Esophagus squamous epithelium (tissue), 5 donors: ENCODE measurements around the gene ENPP3. TPM values are rescaled to one million over a fixed set of nuclear protein-coding genes. Genes with fewer than 3 reads are reported as not detected.

Experiments
- DNase-seq: peaks from one replicate; lab custom pipeline; 2025; lab: John Stamatoyannopoulos, UW
- H3K27ac ChIP-seq, 4 donors: fragments of 200-600 bp; sonication (generic); one replicate each; pipeline ENCODE4 v1.5.1; 2016 to 2019; ENCODE audit warnings: mild to moderate bottlenecking in 1 of 4
- H3K27me3 ChIP-seq, 4 donors: fragments of 200-600 bp; sonication (generic); 1 replicate in 3 of 4; 2 replicates in 1 of 4; pipeline versions ENCODE4 v1.5.1 to v1.6.0; 2017 to 2021; ENCODE audit warnings: antibody characterized with exemption in 1 of 4
- H3K36me3 ChIP-seq, 3 donors: fragments of 200-600 bp; sonication (generic); one replicate each; pipeline ENCODE4 v1.5.1; 2016 to 2019
- H3K4me1 ChIP-seq, 3 donors: fragments of 200-600 bp; sonication (generic); one replicate each; pipeline ENCODE4 v1.5.1; 2017 to 2019
- H3K4me3 ChIP-seq, 4 donors: fragments of 200-600 bp; sonication (generic); 1 replicate in 3 of 4; 2 replicates in 1 of 4; pipeline ENCODE4 v1.5.1; 2016 to 2019; ENCODE audit warnings: mild to moderate bottlenecking in 2 of 4, moderate library complexity in 1 of 4
- H3K9me3 ChIP-seq, 3 donors: fragments of 200-600 bp; sonication (generic); one replicate each; pipeline ENCODE4 v1.5.1; 2016 to 2019
- CTCF ChIP-seq, 6 experiments: fragments of 450-650 bp in 4 of 6; fragments of 200-600 bp in 2 of 6; sonication (generic) in 2 of 6; IDR thresholded peaks; one replicate each; pipeline ENCODE4 v1.5.1; 2016 to 2019; ENCODE audit warnings: antibody characterized with exemption in 6 of 6, mild to moderate bottlenecking in 4 of 6, moderate library complexity in 4 of 6
- POLR2A ChIP-seq, 4 donors: fragments of 450-650 bp; IDR thresholded peaks; one replicate each; pipeline ENCODE4 v1.6.1; 2017; ENCODE audit warnings: antibody characterized with exemption in 4 of 4, mild to moderate bottlenecking in 4 of 4, moderate library complexity in 3 of 4
- WGBS, 2 donors: methylation state at CpG; one replicate each; pipeline ENCODE4 v1.1.5; 2018; 5-methylcytosine and 5-hydroxymethylcytosine counted together
- intact Hi-C: fragments of 100-400 bp; cut with DNase I; formaldehyde crosslinking; loops from one replicate; pipeline ENCODE4 v1.15.0; 2022
- total RNA-seq, 4 donors: library from RNA; depleted of rRNA; stranded (reverse); fragments of >200 nt; gene quantifications; one replicate each; pipeline ENCODE4 v1.1.0, GENCODE V29; 2016
- donor health status: DM: yes; HTN: yes; CAD: no.

Gene ENPP3
- total RNA-seq, 4 donors from 2014 or later, result 0.06 to 2.3 (median 0.17) TPM

GRCh38 chr6:131642565-131642964, 5.5 kb downstream of the ENPP3 start:
- no peaks in the 10 kb centered on the region for H3K27me3 ChIP-seq
- no peak overlapping the region for H3K27ac ChIP-seq
- DNase-seq, result no peak
- intact Hi-C loops, result no loop called here
- H3K4me1 ChIP-seq, result no peaks in the 10 kb centered on the region
- TF ChIP-seq CTCF (IDR thresholded peaks at IDR 0.05) (no peak), POLR2A (IDR thresholded peaks at IDR 0.05) (no peak)
- no peaks in the 10 kb centered on the region for H3K36me3 ChIP-seq
- 76 to 88% methylated on average over 6 of the region's 6 CpGs for WGBS, 2 donors
- no peaks in the 10 kb centered on the region for H3K9me3 ChIP-seq
- H3K4me3 ChIP-seq, result no peak overlapping the region

- intact Hi-C loops, result no loop called here
- no peaks in the 10 kb centered on the region for H3K27me3 ChIP-seq
- no peak for DNase-seq
- H3K4me3 ChIP-seq, result no peak overlapping the region
- no peaks in the 10 kb centered on the region for H3K4me1 ChIP-seq
- H3K36me3 ChIP-seq, result no peaks in the 10 kb centered on the region
- TF ChIP-seq POLR2A (IDR thresholded peaks at IDR 0.05), result no peak
- no peaks in the 10 kb centered on the region for H3K9me3 ChIP-seq
- no peak overlapping the region for H3K27ac ChIP-seq
- WGBS, 2 donors, result 34 to 39% methylated on average over 3 of the region's 3 CpGs
Measured at GRCh38 chr6:131642987-131643611, 6.0 kb downstream of the ENPP3 start.

GRCh38 chr6:131643855-131644460, 6.9 kb downstream of the ENPP3 start:
- intact Hi-C loops, result no loop called here
- 66 to 71% methylated on average over 2 of the region's 2 CpGs for WGBS, 2 donors

GRCh38 chr6:131644921-131645320, 7.8 kb downstream of the ENPP3 start:
- 73 to 84% methylated on average over 1 of the region's 1 CpG for WGBS, 2 donors
- no peak overlapping the region for H3K27ac ChIP-seq
- H3K4me1 ChIP-seq, result no peaks in the 10 kb centered on the region
- H3K36me3 ChIP-seq, result no peaks in the 10 kb centered on the region
- intact Hi-C loops, result no loop called here
- no peak overlapping the region for H3K4me3 ChIP-seq
- no peak for DNase-seq
- TF ChIP-seq CTCF (IDR thresholded peaks at IDR 0.05), result no peak
- TF ChIP-seq POLR2A (IDR thresholded peaks at IDR 0.05), result no peak
- H3K9me3 ChIP-seq, result no peaks in the 10 kb centered on the region
- no peaks in the 10 kb centered on the region for H3K27me3 ChIP-seq

More at GRCh38 chr6:131643855-131644460, 6.9 kb downstream of the ENPP3 start:
- Histone ChIP-seq H3K9me3 (no peaks in the 10 kb centered on the region), H3K4me3 (no peak overlapping the region), H3K36me3 (no peaks in the 10 kb centered on the region), H3K27ac (no peak overlapping the region), H3K27me3 (no peaks in the 10 kb centered on the region), H3K4me1 (no peaks in the 10 kb centered on the region)
- no peak for TF ChIP-seq POLR2A (IDR thresholded peaks at IDR 0.05)
- DNase-seq, result no peak

- intact Hi-C loops, result no loop called here
- Histone ChIP-seq H3K36me3 (no peaks in the 10 kb centered on the region), H3K4me3 (no peak overlapping the region), H3K27me3 (no peaks in the 10 kb centered on the region), H3K4me1 (no peaks in the 10 kb centered on the region), H3K27ac (no peak overlapping the region), H3K9me3 (no peaks in the 10 kb centered on the region)
- no peak for TF ChIP-seq POLR2A (IDR thresholded peaks at IDR 0.05)
- TF ChIP-seq CTCF (IDR thresholded peaks at IDR 0.05), result no peak
- no peak for DNase-seq
- WGBS, 2 donors, result 89 to 94% methylated on average over 2 of the region's 2 CpGs
Measured at GRCh38 chr6:131645846-131646245, 8.7 kb downstream of the ENPP3 start.

- DNase-seq, result no peak
- no peaks in the 10 kb centered on the region for H3K27me3 ChIP-seq
- no peaks in the 10 kb centered on the region for H3K36me3 ChIP-seq
- H3K4me1 ChIP-seq, result no peaks in the 10 kb centered on the region
- H3K4me3 ChIP-seq, result no peak overlapping the region
- intact Hi-C loops, result no loop called here
- H3K9me3 ChIP-seq, result no peaks in the 10 kb centered on the region
- TF ChIP-seq CTCF (IDR thresholded peaks at IDR 0.05) (no peak), POLR2A (IDR thresholded peaks at IDR 0.05) (no peak)
- no peak overlapping the region for H3K27ac ChIP-seq
Measured at GRCh38 chr6:131646249-131646670, 9.2 kb downstream of the ENPP3 start.
